Aorta (tissue), 5 donors: Measurements from ENCODE around the gene TMIE. TPM values are rescaled to one million over a fixed set of nuclear protein-coding genes. Genes with fewer than 3 reads are reported as not detected.

Source experiments
- ATAC-seq: fragments of 200-7000 bp; cut with Tn5 transposase; one replicate; pipeline ENCODE4 v1.9.1; 2022; ENCODE audit warnings: moderate library complexity; ENCODE audit not compliant: low FRiP score
- DNase-seq, 2 donors: peaks; one replicate each; pipeline ENCODE4 v3.0.0-alpha.2; 2020
- H3K27ac ChIP-seq, 2 donors: one replicate each; pipeline ENCODE4 v1.5.1; 2013; ENCODE audit warnings: low read length in 2 of 2, mild to moderate bottlenecking in 2 of 2, moderate library complexity in 2 of 2, control low read depth in 1 of 2, inconsistent platforms in 1 of 2, low read depth in 1 of 2
- H3K27me3 ChIP-seq, 2 donors: one replicate each; pipeline ENCODE4 v1.6.1; 2013; ENCODE audit warnings: control low read depth in 1 of 2, low read length in 1 of 2, mild to moderate bottlenecking in 1 of 2, moderate library complexity in 1 of 2; ENCODE audit not compliant: insufficient read depth in 2 of 2, control insufficient read depth in 1 of 2
- H3K36me3 ChIP-seq, 2 donors: one replicate each; pipeline ENCODE4 v1.6.1; 2013; ENCODE audit warnings: control low read depth in 1 of 2, low read length in 1 of 2, mild to moderate bottlenecking in 1 of 2; ENCODE audit not compliant: insufficient read depth in 2 of 2, control insufficient read depth in 1 of 2
- H3K4me1 ChIP-seq, 2 donors: one replicate each; pipeline ENCODE4 v1.6.1; 2013; ENCODE audit warnings: low read length in 2 of 2, control low read depth in 1 of 2, mild to moderate bottlenecking in 1 of 2, moderate library complexity in 1 of 2; ENCODE audit not compliant: insufficient read depth in 2 of 2, control insufficient read depth in 1 of 2
- H3K4me3 ChIP-seq, 2 donors: one replicate each; pipeline ENCODE4 v1.5.1; 2013; ENCODE audit warnings: low read length in 2 of 2, control low read depth in 1 of 2, mild to moderate bottlenecking in 1 of 2
- H3K9me3 ChIP-seq: one replicate; pipeline ENCODE4 v1.6.1; 2013; ENCODE audit warnings: mild to moderate bottlenecking, low read length; ENCODE audit not compliant: control insufficient read depth
- WGBS, 2 donors: extraction: QIAGEN DNeasy Blood & Tissue Kit; methylation state at CpG; one replicate each; pipeline ENCODE4 v1.1.7; 2013; 5-methylcytosine and 5-hydroxymethylcytosine counted together
- intact Hi-C, 2 donors: fragments of 100-400 bp; cut with DNase I; formaldehyde crosslinking; loops; one replicate each; pipeline versions ENCODE4 v1.14.2 to v1.15.0; 2022
- polyA plus RNA-seq, 2 donors: library from polyadenylated mRNA; stranded (reverse); fragments of 200-250 nt; gene quantifications; one replicate each; pipeline ENCODE4 v1.2.3, GENCODE V29; 2013
- total RNA-seq, 2 donors: library from RNA; stranded (reverse); fragmentation: NEBNext Ultra II Directional; extraction: Animal tissue kit (Norgen Biotek cat#: 25700); gene quantifications; one replicate each; pipeline ENCODE4 v1.2.1, GENCODE V29; 2021
- donor health status: healthy with polysubstance abuse.
- donor health status: Bipolar disorder and iron deficiency.
- donor health status: DM: no; HTN: no; CAD: no.
- donor health status: DM: no; HTN: no; CAD: no.
- donor health status: DM: yes; HTN: yes; CAD: no.

TMIE gene
- total and polyA plus RNA-seq, 4 donors = 0.55 to 1.00 (median 0.87) TPM

- DNase-seq (no peak), ATAC-seq (no peak)
- Histone ChIP-seq H3K4me1 (no peaks in the 10 kb centered on the region), H3K9me3 (no peaks in the 10 kb centered on the region), H3K4me3 (no peak overlapping the region), H3K27me3 (no peaks in the 10 kb centered on the region), H3K27ac (no peak overlapping the region), H3K36me3 (no peaks in the 10 kb centered on the region)
- 65 to 68% methylated on average over 17 of the region's 17 CpGs for WGBS, 2 donors
- intact Hi-C loops = no loop called here
Measured at GRCh38 chr3:46662771-46663551, 38.2 kb upstream of the TMIE start.

GRCh38 chr3:46663591-46664135 is 37.5 kb upstream of the TMIE start:
- H3K9me3 ChIP-seq = no peaks in the 10 kb centered on the region
- WGBS, 2 donors = 89 to 90% methylated on average over 8 of the region's 8 CpGs
- H3K27me3 ChIP-seq = no peaks in the 10 kb centered on the region
- no peak for ATAC-seq
- no peaks in the 10 kb centered on the region for H3K36me3 ChIP-seq
- intact Hi-C loops = no loop called here
- no peak overlapping the region for H3K4me3 ChIP-seq
- no peaks in the 10 kb centered on the region for H3K4me1 ChIP-seq
- no peak overlapping the region for H3K27ac ChIP-seq
- no peak for DNase-seq

DNA sequence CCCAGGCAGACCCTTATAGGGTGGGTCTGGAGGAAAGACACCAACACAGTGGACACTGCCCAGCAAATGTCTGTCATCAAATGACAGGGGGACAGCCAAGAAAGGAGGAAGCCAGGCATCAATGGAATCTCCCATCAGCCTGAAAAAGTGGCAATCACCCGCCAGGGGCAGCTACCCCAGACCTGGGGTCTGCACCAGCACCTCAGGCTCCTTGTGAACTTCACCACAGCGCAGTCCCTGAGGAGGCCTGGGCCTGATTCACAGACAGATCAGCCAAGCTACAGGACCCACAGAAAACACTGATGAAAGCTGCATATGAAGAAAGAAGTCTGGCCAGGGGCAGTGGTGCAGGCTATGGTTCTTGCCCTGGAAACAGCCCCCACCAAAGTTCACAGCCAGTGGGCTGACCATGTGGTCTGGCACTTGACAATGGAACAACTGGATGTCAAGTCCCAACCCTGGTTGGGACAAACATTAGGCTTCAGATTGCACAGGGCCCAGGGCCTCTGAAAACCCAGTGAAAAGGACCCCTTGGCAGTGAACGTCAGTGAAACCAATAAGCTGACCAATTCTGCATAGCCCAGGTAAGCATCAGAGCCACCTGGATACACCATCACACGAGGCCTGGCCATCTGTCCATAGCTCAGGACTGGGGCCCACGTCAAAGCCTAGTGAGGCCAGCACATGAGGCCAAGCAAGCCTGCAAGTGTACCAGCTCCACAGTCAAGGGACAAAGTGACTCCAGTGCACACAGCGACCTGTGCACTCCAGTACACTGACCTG is 36.8 kb upstream of the TMIE start:
- no peak for ATAC-seq
- H3K9me3 ChIP-seq = no peaks in the 10 kb centered on the region
- no peak overlapping the region for H3K27ac ChIP-seq
- H3K27me3 ChIP-seq = no peaks in the 10 kb centered on the region
- no peaks in the 10 kb centered on the region for H3K4me1 ChIP-seq
- no peak overlapping the region for H3K4me3 ChIP-seq
- intact Hi-C loops = no loop called here
- H3K36me3 ChIP-seq = no peaks in the 10 kb centered on the region
- WGBS, 2 donors = 93 to 94% methylated on average over 6 of the region's 6 CpGs
- DNase-seq = no peak

DNA sequence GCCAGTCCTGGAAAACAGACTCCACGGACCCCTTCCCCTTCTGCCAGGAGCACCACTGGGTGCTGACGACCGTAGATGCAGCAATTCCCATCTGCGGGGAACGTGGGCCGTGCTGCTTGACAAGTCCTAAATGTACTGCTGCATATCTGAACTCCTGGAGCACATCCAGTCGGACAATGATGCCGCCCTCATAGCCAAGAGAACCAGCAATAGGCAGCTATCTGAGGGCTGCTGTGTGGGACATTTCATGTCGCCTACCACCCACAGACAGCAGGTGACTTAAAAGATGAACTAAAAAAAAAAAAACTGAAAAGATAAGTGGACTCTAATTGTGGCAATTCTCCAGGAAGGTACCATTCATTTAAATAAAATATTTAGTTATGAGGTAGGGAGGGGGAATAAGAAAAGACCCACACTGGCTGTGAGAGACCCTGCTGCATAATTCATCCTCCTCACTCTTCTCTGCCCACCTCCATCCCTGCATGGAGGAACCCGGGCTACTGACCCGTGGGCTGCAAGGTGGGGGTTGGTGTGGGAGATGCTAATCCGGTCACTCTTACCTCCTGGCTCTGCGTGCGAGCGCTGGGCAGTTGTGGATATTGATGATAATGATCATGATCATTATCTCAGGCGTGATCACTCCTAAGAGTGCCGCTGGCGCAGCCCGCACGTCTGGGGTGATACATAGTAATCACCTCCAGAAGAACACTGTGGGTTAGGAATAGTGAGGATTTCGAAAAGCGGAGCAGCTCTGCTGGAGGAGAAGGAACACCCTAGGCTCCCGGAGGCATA is 36.0 kb upstream of the TMIE start:
- Histone ChIP-seq H3K4me1 (no peaks in the 10 kb centered on the region), H3K9me3 (no peaks in the 10 kb centered on the region), H3K4me3 (no peak overlapping the region), H3K27ac (no peak overlapping the region), H3K36me3 (no peaks in the 10 kb centered on the region), H3K27me3 (no peaks in the 10 kb centered on the region)
- ATAC-seq (no peak), DNase-seq (no peak)
- intact Hi-C loops = no loop called here
- WGBS, 2 donors = 69 to 76% methylated on average over 21 to 23 of the region's 23 CpGs

DNA sequence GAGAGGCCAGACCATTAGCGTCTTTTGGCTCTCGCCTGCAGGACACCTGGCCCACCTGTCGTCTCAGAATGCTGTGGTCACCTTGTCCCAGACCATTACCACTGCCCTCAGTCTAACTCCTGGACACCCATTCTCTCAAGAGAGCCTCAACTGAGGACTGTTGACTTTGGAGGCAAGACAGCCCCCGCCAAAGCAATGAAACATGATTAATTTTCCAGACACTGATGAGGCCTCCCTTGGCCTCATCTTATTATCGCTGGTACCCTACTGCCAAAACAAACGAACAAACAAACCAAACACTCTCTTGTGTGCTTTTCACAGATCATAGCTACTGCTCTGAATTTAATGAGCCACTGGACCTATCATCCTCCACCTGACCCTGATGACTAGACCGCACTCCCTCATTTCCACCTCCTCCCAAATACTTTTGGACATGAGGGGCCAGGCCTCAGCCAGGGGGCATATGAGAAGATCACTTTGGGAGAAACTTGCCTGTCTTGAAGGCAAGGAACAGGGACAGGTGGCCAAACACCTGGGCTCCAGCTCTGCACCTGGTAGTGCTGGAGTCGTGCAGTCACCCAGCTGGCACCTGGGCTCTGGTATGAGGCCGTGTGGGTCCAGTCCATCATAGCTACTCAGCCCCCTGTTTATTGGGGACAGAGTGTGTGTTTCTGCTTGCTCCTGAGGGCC is 35.3 kb upstream of the TMIE start:
- Histone ChIP-seq H3K27me3 (no peaks in the 10 kb centered on the region), H3K4me3 (no peak overlapping the region), H3K36me3 (no peaks in the 10 kb centered on the region), H3K4me1 (no peaks in the 10 kb centered on the region), H3K9me3 (no peaks in the 10 kb centered on the region), H3K27ac (no peak overlapping the region)
- DNase-seq (no peak), ATAC-seq (no peak)
- 90 to 91% methylated on average over 9 of the region's 9 CpGs for WGBS, 2 donors
- intact Hi-C loops = no loop called here

GRCh38 chr3:46666453-46666845 is 34.7 kb upstream of the TMIE start:
- intact Hi-C loops = no loop called here
- DNase-seq = peak in 1 of 2 donors; percentile 33
- 53 to 57% methylated on average over 7 of the region's 7 CpGs for WGBS, 2 donors
- Histone ChIP-seq H3K4me3 (no peak overlapping the region), H3K36me3 (no peaks in the 10 kb centered on the region), H3K4me1 (no peaks in the 10 kb centered on the region), H3K9me3 (no peaks in the 10 kb centered on the region), H3K27ac (no peak overlapping the region), H3K27me3 (no peaks in the 10 kb centered on the region)
- no peak for ATAC-seq

DNA sequence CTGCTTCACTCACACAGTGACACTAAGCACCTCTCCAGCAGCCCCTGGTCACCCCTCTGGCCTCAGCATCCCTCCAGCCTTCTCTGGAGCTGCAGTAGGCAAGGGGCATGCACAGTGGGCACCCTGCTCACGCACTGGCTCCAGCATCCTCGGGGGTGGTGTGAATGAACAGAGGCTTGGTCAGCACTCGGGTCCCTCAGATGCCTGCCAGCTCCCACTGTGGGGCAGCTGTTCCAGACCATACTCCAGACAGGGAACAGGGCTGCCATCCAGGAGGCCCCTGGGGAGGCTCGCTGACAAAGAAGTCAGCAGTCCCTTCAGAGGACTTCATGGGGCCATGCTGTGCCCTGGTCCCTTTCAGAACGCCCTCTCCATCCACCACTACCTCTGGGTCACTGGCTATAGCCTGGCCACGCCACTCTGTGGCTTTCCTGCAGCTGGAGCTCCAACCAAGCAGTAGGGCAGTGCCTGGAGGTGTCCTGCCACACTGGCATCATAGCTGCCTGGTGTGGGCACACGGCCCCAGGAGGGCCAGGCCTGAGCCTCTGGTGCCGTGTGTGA is 34.1 kb upstream of the TMIE start:
- WGBS, 2 donors = 62 to 65% methylated on average over 8 of the region's 8 CpGs
- intact Hi-C loops = no loop called here
- no peaks in the 10 kb centered on the region for H3K36me3 ChIP-seq
- no peaks in the 10 kb centered on the region for H3K27me3 ChIP-seq
- H3K9me3 ChIP-seq = no peaks in the 10 kb centered on the region
- H3K4me3 ChIP-seq = no peak overlapping the region
- ATAC-seq (no peak), DNase-seq (peak in 1 of 2 donors; percentile 62)
- H3K4me1 ChIP-seq = no peaks in the 10 kb centered on the region
- H3K27ac ChIP-seq = no peak overlapping the region

- Histone ChIP-seq H3K36me3 (no peaks in the 10 kb centered on the region), H3K9me3 (no peaks in the 10 kb centered on the region), H3K27ac (no peak overlapping the region), H3K4me3 (no peak overlapping the region), H3K4me1 (no peaks in the 10 kb centered on the region), H3K27me3 (no peaks in the 10 kb centered on the region)
- WGBS, 2 donors = 94% methylated on average over 9 of the region's 9 CpGs
- intact Hi-C loops = no loop called here
- no peak for ATAC-seq
- DNase-seq = peak in 1 of 2 donors; percentile 59
Measured at GRCh38 chr3:46667657-46668056, 33.5 kb upstream of the TMIE start.
